Measurements from ENCODE around the gene KIF6.

Gene KIF6

GRCh38 chr6:39693206-39693605 lies 32.0 kb downstream of the KIF6 start:
- TF ChIP-seq CTCF (IDR thresholded peaks at IDR 0.05; ENCODE audit: low read depth, low read length): no peak
- no peak for DNase-seq (ENCODE audit: extremely low read depth, low read depth)

GRCh38 chr6:39688494-39688893 lies 36.7 kb downstream of the KIF6 start:
- no peak for TF ChIP-seq CTCF (IDR thresholded peaks at IDR 0.05; ENCODE audit: low read depth, low read length)
- DNase-seq (ENCODE audit: extremely low read depth, low read depth): peak; percentile 44

GRCh38 chr6:39686976-39687375 lies 38.2 kb downstream of the KIF6 start:
- no peak for TF ChIP-seq CTCF (IDR thresholded peaks at IDR 0.05; ENCODE audit: low read depth, low read length)
- DNase-seq (ENCODE audit: extremely low read depth, low read depth): no peak

GRCh38 chr6:39685938-39686337 lies 39.3 kb downstream of the KIF6 start:
- no peak for DNase-seq (ENCODE audit: extremely low read depth, low read depth)
- TF ChIP-seq CTCF (IDR thresholded peaks at IDR 0.05; ENCODE audit: low read depth, low read length): no peak

GRCh38 chr6:39685489-39685826 lies 39.8 kb downstream of the KIF6 start:
- TF ChIP-seq CTCF (IDR thresholded peaks at IDR 0.05; ENCODE audit: low read depth, low read length): no peak
- no peak for DNase-seq (ENCODE audit: extremely low read depth, low read depth)

GRCh38 chr6:39684790-39685488 lies 40.3 kb downstream of the KIF6 start:
- DNase-seq (ENCODE audit: extremely low read depth, low read depth): no peak
- TF ChIP-seq CTCF (IDR thresholded peaks at IDR 0.05; ENCODE audit: low read depth, low read length): no peak

- no peak for DNase-seq (ENCODE audit: extremely low read depth, low read depth)
- no peak for TF ChIP-seq CTCF (IDR thresholded peaks at IDR 0.05; ENCODE audit: low read depth, low read length)
Measured at GRCh38 chr6:39681674-39682121, 43.5 kb downstream of the KIF6 start.

All from AG09319 (cell line).